ENCODE data around the gene ACP2.

DNA sequence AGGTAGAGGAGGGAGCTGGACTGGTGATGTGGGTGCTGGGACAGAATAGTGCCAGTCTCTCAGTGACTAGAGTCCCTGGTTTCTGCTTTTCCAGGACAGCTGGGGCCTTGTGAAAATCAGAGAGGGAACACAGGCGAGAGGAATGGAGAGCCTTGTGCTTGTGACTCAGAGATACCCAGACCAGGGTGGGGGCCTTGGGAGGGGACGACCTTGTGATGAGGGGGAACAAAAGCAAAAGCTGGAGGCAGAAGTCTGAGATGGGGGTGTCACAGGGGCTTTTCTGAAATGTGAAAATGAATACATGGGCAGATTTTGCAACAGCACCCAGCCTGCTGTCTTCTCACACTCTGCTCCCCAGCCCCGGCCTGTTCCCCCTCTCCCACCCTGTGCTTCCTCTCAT is 5.8 kb upstream of the ACP2 start:
- TF ChIP-seq TAF1 (IDR thresholded peaks at IDR 0.05; ENCODE audit: low read depth) = no peak
- TF ChIP-seq ZBTB7A (IDR thresholded peaks at IDR 0.05; ENCODE audit: low read depth) = no peak
- no peak for TF ChIP-seq YY1 (IDR thresholded peaks at IDR 0.05; ENCODE audit: low read depth)
- TF ChIP-seq EP300 (IDR thresholded peaks at IDR 0.05; ENCODE audit: borderline replicate concordance) = no peak
- TF ChIP-seq FOXM1 (IDR thresholded peaks at IDR 0.05; ENCODE audit: borderline replicate concordance, low read depth) = no peak
- no peak for TF ChIP-seq RAD21 (IDR thresholded peaks at IDR 0.05; ENCODE audit: low read depth)
- no peak for TF ChIP-seq EGR1 (IDR thresholded peaks at IDR 0.05)
- TF ChIP-seq, protein P1, sequence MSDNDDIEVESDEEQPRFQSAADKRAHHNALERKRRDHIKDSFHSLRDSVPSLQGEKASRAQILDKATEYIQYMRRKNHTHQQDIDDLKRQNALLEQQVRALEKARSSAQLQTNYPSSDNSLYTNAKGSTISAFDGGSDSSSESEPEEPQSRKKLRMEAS (IDR thresholded peaks at IDR 0.05) = no peak
